Activated B cell treated with CpG ODN at 0.5 μM for 24 hours (primary cell): ENCODE results near the gene OR10C1. TPM values are rescaled to one million over a fixed set of nuclear protein-coding genes. Genes with fewer than 3 reads are reported as not detected.

Experiments
- ATAC-seq: fragments of 200-7000 bp; cut with Tn5 transposase; one replicate; pipeline ENCODE4 v1.10.0; 2021; ENCODE audit warnings: low read depth, mild to moderate bottlenecking, moderate library complexity
- CTCF ChIA-PET: fragments of 350-600 bp; sonication (Branson Sonifier 250); formaldehyde crosslinking; loops from one replicate; lab custom pipeline; 2021; ENCODE audit warnings: antibody characterized with exemption; lab: Charles Lee
- POLR2A ChIA-PET: fragments of 350-600 bp; sonication (Branson Sonifier 250); formaldehyde crosslinking; loops from one replicate; lab custom pipeline; 2021; ENCODE audit warnings: antibody characterized with exemption; lab: Charles Lee
- DNase-seq: peaks from one replicate; pipeline ENCODE4 v3.0.0; 2022
- H3K27ac Mint-ChIP-seq: one replicate; pipeline ENCODE4 v1.8.0; 2020; ENCODE audit warnings: mixed read lengths
- H3K27me3 Mint-ChIP-seq: one replicate; pipeline ENCODE4 v1.8.0; 2021; ENCODE audit warnings: mixed read lengths
- H3K36me3 Mint-ChIP-seq: one replicate; pipeline ENCODE4 v1.8.0; 2021; ENCODE audit warnings: low read depth, mixed read lengths
- H3K4me1 Mint-ChIP-seq: one replicate; pipeline ENCODE4 v1.8.0; 2021; ENCODE audit warnings: mixed read lengths
- H3K4me3 Mint-ChIP-seq: one replicate; pipeline ENCODE4 v1.8.0; 2020; ENCODE audit warnings: mild to moderate bottlenecking, mixed read lengths
- H3K9me3 Mint-ChIP-seq: one replicate; pipeline ENCODE4 v1.8.0; 2020; ENCODE audit warnings: mixed read lengths
- CTCF ChIP-seq: fragments of 200-600 bp; IDR thresholded peaks from one replicate; pipeline ENCODE4 v1.8.0; 2022; ENCODE audit warnings: antibody characterized with exemption, mild to moderate bottlenecking
- intact Hi-C: fragments of 100-400 bp; cut with micrococcal nuclease; formaldehyde crosslinking; loops from one replicate; pipeline ENCODE4 v1.15.1; 2024
- total RNA-seq: library from RNA; stranded (reverse); gene quantifications from 2 replicates; pipeline ENCODE4 v1.2.3, GENCODE V29; 2022

OR10C1 gene
- total RNA-seq, 1 donor from 2014 or later, result not detected

- intact Hi-C loops, result no loop called here
- no peak for ATAC-seq
Observed at GRCh38 chr6:29474996-29475395, 35.9 kb downstream of the OR10C1 start.

GRCh38 chr6:29477923-29478450 is 38.9 kb downstream of the OR10C1 start:
- ChIA-PET POLR2A (no interaction called here), CTCF (no interaction called here)
- Mint-ChIP-seq H3K27me3 (peaks cover 5% of the 10 kb centered on the region), H3K27ac (no peak overlapping the region), H3K36me3 (no peaks in the 10 kb centered on the region), H3K4me3 (no peak overlapping the region), H3K4me1 (no peaks in the 10 kb centered on the region), H3K9me3 (peaks cover 2% of the 10 kb centered on the region)
- TF ChIP-seq CTCF, result no peak
- DNase-seq (no peak), ATAC-seq (no peak)
- intact Hi-C loops, result no loop called here

More at GRCh38 chr6:29474996-29475395, 35.9 kb downstream of the OR10C1 start:
- Mint-ChIP-seq H3K4me1 (no peaks in the 10 kb centered on the region), H3K9me3 (no peaks in the 10 kb centered on the region), H3K27ac (no peak overlapping the region), H3K36me3 (no peaks in the 10 kb centered on the region), H3K27me3 (peaks cover 18% of the 10 kb centered on the region), H3K4me3 (no peak overlapping the region)
- ChIA-PET POLR2A (no interaction called here), CTCF (no interaction called here)
- no peak for TF ChIP-seq CTCF
- DNase-seq, result no peak

GRCh38 chr6:29478740-29479139 is 39.6 kb downstream of the OR10C1 start:
- Mint-ChIP-seq H3K36me3 (no peaks in the 10 kb centered on the region), H3K4me3 (no peak overlapping the region), H3K9me3 (peaks cover 2% of the 10 kb centered on the region), H3K27me3 (peaks cover 3% of the 10 kb centered on the region), H3K4me1 (no peaks in the 10 kb centered on the region), H3K27ac (no peak overlapping the region)
- CTCF ChIA-PET, result no interaction called here
- no peak for DNase-seq
- TF ChIP-seq CTCF, result no peak
- POLR2A ChIA-PET, result no interaction called here
- no peak for ATAC-seq
- intact Hi-C loops, result no loop called here

GRCh38 chr6:29479560-29479959 is 40.5 kb downstream of the OR10C1 start:
- no peaks in the 10 kb centered on the region for H3K4me1 Mint-ChIP-seq
- no peaks in the 10 kb centered on the region for H3K36me3 Mint-ChIP-seq
- no peak overlapping the region for H3K4me3 Mint-ChIP-seq
- DNase-seq, result no peak
- H3K27ac Mint-ChIP-seq, result no peak overlapping the region
- TF ChIP-seq CTCF, result no peak
- H3K9me3 Mint-ChIP-seq, result peaks cover 2% of the 10 kb centered on the region
- intact Hi-C loops, result no loop called here
- no peak for ATAC-seq
- peaks cover 3% of the 10 kb centered on the region for H3K27me3 Mint-ChIP-seq
- ChIA-PET CTCF (no interaction called here), POLR2A (no interaction called here)

GRCh38 chr6:29483186-29483585 is 44.1 kb downstream of the OR10C1 start:
- POLR2A ChIA-PET, result no interaction called here
- intact Hi-C loops, result no loop called here
- Mint-ChIP-seq H3K9me3 (peaks cover 2% of the 10 kb centered on the region), H3K27ac (no peak overlapping the region), H3K27me3 (peaks cover 12% of the 10 kb centered on the region), H3K36me3 (no peaks in the 10 kb centered on the region), H3K4me3 (no peak overlapping the region), H3K4me1 (no peaks in the 10 kb centered on the region)
- CTCF ChIA-PET, result no interaction called here
- TF ChIP-seq CTCF, result no peak
- DNase-seq (no peak), ATAC-seq (no peak)
